K562 (cell line): ENCODE data around the gene CAPN14. TPM values are rescaled to one million over a fixed set of nuclear protein-coding genes. Genes with fewer than 3 reads are reported as not detected.

Source experiments
- C11orf30 ChIP-seq: fragments of 450-650 bp; IDR thresholded peaks from 2 replicates; pipeline ENCODE4 v1.6.1; 2016; ENCODE audit warnings: low read depth, mild to moderate bottlenecking
- E4F1 ChIP-seq: fragments of 250-450 bp; sonication (Bioruptor Pico); IDR thresholded peaks from 2 replicates; pipeline ENCODE4 v1.5.0; 2021; ENCODE audit warnings: mild to moderate bottlenecking, borderline replicate concordance
- HBP1 ChIP-seq: fragments of 450-650 bp; formaldehyde crosslinking; IDR thresholded peaks from 2 replicates; pipeline ENCODE4 v1.4.0; 2022; ENCODE audit warnings: missing genetic modification characterization
- MBD2 ChIP-seq: sonication (generic); IDR thresholded peaks from 2 replicates; pipeline ENCODE4 v1.6.1; 2016; ENCODE audit warnings: low read depth, borderline replicate concordance
- NR0B1 ChIP-seq: fragments of 450-650 bp; IDR thresholded peaks from one replicate; pipeline ENCODE4 v1.6.1; 2018; ENCODE audit warnings: mild to moderate bottlenecking, moderate library complexity; ENCODE audit not compliant: partially characterized antibody
- NRF1 ChIP-seq, 2 experiments: fragments of 450-650 bp; IDR thresholded peaks in 1 of 2; conservative IDR thresholded peaks in 1 of 2; 2 replicates each; pipeline ENCODE4 v1.6.1; 2014; ENCODE audit warnings: mild to moderate bottlenecking in 2 of 2
- POLR2G ChIP-seq: fragments of 200-400 bp; formaldehyde crosslinking; IDR thresholded peaks from 2 replicates; pipeline ENCODE4 v1.6.1; 2017; ENCODE audit warnings: low read depth, mild to moderate bottlenecking, antibody characterized with exemption, low read length, moderate library complexity
- PREB ChIP-seq: sonication (generic); formaldehyde crosslinking; IDR thresholded peaks from 2 replicates; pipeline ENCODE4 v1.8.1; 2023; ENCODE audit warnings: mild to moderate bottlenecking, missing genetic modification reagents
- SIN3B ChIP-seq: fragments of 450-650 bp; IDR thresholded peaks from 2 replicates; pipeline ENCODE4 v1.6.1; 2017; ENCODE audit warnings: low read depth, mild to moderate bottlenecking, moderate library complexity
- SPI1 ChIP-seq: IDR thresholded peaks from 2 replicates; pipeline ENCODE4 v1.6.1; 2011; ENCODE audit warnings: low read depth, low read length, control low read depth, borderline replicate concordance
- YY1 ChIP-seq, 3 experiments: IDR thresholded peaks; 2 replicates each; pipeline ENCODE4 v1.6.1; 2011; ENCODE audit warnings: low read length in 2 of 3, mild to moderate bottlenecking in 2 of 3, moderate library complexity in 2 of 3, borderline replicate concordance in 1 of 3, control low read depth in 1 of 3, low read depth in 1 of 3; ENCODE audit not compliant: insufficient read depth in 3 of 3, insufficient replicate concordance in 2 of 3, control insufficient read depth in 1 of 3, insufficient read length in 1 of 3; ENCODE audit errors: extremely low read depth in 1 of 3
- ZBTB34 ChIP-seq: fragments of 250-450 bp; sonication (Bioruptor Pico); IDR thresholded peaks from 2 replicates; pipeline ENCODE4 v1.8.0; 2021; ENCODE audit warnings: mild to moderate bottlenecking, moderate library complexity
- ZBTB7A ChIP-seq: IDR thresholded peaks from 2 replicates; pipeline ENCODE4 v1.6.1; 2011; ENCODE audit warnings: low read depth, mild to moderate bottlenecking, low read length, moderate library complexity, borderline replicate concordance; ENCODE audit not compliant: control insufficient read depth
- ZNF239 ChIP-seq: fragments of 250-450 bp; sonication (Bioruptor Pico); IDR thresholded peaks from 2 replicates; pipeline ENCODE4 v1.4.0; 2020; ENCODE audit warnings: mild to moderate bottlenecking
- ZNF282 ChIP-seq: sonication (generic); formaldehyde crosslinking; IDR thresholded peaks from 2 replicates; pipeline ENCODE4 v1.8.1; 2023; ENCODE audit warnings: missing genetic modification reagents
- ZNF77 ChIP-seq: fragments of 250-450 bp; sonication (Bioruptor Pico); IDR thresholded peaks from 2 replicates; pipeline ENCODE4 v1.5.0; 2020
- polyA plus RNA-seq, 8 experiments: library from polyadenylated mRNA; depleted of rRNA in 4 of 8; stranded (reverse) in 5 of 8; unstranded in 3 of 8; fragments of >200 nt; fragmentation: Nextera tagmentation in 2 of 8; fragmentation: Illumina TruSeq in 1 of 8; extraction: Ambion mirVana in 2 of 8; extraction: Trizol in 1 of 8; gene quantifications; 2 replicates each; pipeline versions ENCODE4 v1.2.1 to v1.2.3, GENCODE V29; 2011 to 2014; ENCODE audit warnings: inconsistent platforms in 1 of 8, missing spikeins in 1 of 8
- total RNA-seq, 7 experiments: library from RNA; depleted of rRNA in 6 of 7; stranded (reverse); fragments of >200 nt in 6 of 7; fragmentation: Illumina TruSeq in 2 of 7; extraction: Trizol in 2 of 7; gene quantifications; 2 replicates each; pipeline versions ENCODE4 v1.2.1 to v1.2.3, GENCODE V29; 2011 to 2021; ENCODE audit warnings: low replicate concordance in 1 of 7

The CAPN14 gene
- total and polyA plus RNA-seq, 9 of the 15 experiments (the other 6 are each of a cell fraction or from before 2014, with no cell fraction given) = not detected

- no peak for TF ChIP-seq ZBTB34 (CRISPR knock-in tag)
- peak; percentile 86 to 99 (median 99) for TF ChIP-seq YY1 (IDR thresholded peaks at IDR 0.05; ENCODE audit: borderline replicate concordance in 1 of 3, control insufficient read depth in 1 of 3, extremely low read depth in 1 of 3, insufficient read depth in 3 of 3, insufficient read length in 1 of 3, insufficient replicate concordance in 2 of 3, low read depth in 1 of 3, low read length in 2 of 3)
- TF ChIP-seq SPI1 = peak; percentile 2; the same call in 1 of the 2 replicates
- no peak for TF ChIP-seq PREB (CRISPR knock-in tag)
- 0 out of 2 replicates have a peak, but pooled peaks have one; percentile 21 for TF ChIP-seq POLR2G
- TF ChIP-seq NR0B1 = no peak
- no peak for TF ChIP-seq E4F1 (CRISPR knock-in tag)
- no peak for TF ChIP-seq ZNF239 (CRISPR knock-in tag)
- TF ChIP-seq MBD2 = no peak
- no peak for TF ChIP-seq C11orf30
- no peak for TF ChIP-seq ZBTB7A
- TF ChIP-seq ZNF77 = no peak
- TF ChIP-seq HBP1 = no peak
- no peak for TF ChIP-seq ZNF282 (CRISPR knock-in tag)
- no peak for TF ChIP-seq SIN3B
- TF ChIP-seq NRF1 (conservative IDR thresholded peaks at IDR 0.05 in 1 of 2, IDR thresholded peaks at IDR 0.05 in 1 of 2) = peak; percentile 70 to 75
Observed at GRCh38 chr2:31233741-31234682, 16.7 kb upstream of the CAPN14 start, which contains the start of gene EHD3 (continued).
